WTC11 (cell line): Measurements from ENCODE around the gene TMEM167A.

Source experiments
- CTCF ChIP-seq: fragments of 200-600 bp; IDR thresholded peaks from 2 replicates; pipeline ENCODE4 v1.8.0; 2022; ENCODE audit warnings: antibody characterized with exemption
- FOXP1 ChIP-seq: sonication (generic); formaldehyde crosslinking; IDR thresholded peaks from 2 replicates; pipeline ENCODE4 v1.8.0; 2022; ENCODE audit warnings: missing genetic modification reagents, mild to moderate bottlenecking, moderate library complexity, borderline replicate concordance
- NFE2L1 ChIP-seq: sonication (generic); formaldehyde crosslinking; IDR thresholded peaks from 2 replicates; pipeline ENCODE4 v1.8.1; 2023; ENCODE audit warnings: missing genetic modification reagents
- TEAD4 ChIP-seq: sonication (generic); formaldehyde crosslinking; IDR thresholded peaks from 2 replicates; pipeline ENCODE4 v1.8.0; 2022; ENCODE audit warnings: mild to moderate bottlenecking, missing genetic modification reagents
- USF1 ChIP-seq: sonication (generic); formaldehyde crosslinking; IDR thresholded peaks from 2 replicates; pipeline ENCODE4 v1.8.0; 2022; ENCODE audit warnings: mild to moderate bottlenecking, missing genetic modification reagents
- TF ChIP-seq, protein P1 (sequence below): sonication (generic); formaldehyde crosslinking; IDR thresholded peaks from 2 replicates; pipeline ENCODE4 v1.8.0; 2022; ENCODE audit warnings: mild to moderate bottlenecking, missing genetic modification reagents

DNA sequence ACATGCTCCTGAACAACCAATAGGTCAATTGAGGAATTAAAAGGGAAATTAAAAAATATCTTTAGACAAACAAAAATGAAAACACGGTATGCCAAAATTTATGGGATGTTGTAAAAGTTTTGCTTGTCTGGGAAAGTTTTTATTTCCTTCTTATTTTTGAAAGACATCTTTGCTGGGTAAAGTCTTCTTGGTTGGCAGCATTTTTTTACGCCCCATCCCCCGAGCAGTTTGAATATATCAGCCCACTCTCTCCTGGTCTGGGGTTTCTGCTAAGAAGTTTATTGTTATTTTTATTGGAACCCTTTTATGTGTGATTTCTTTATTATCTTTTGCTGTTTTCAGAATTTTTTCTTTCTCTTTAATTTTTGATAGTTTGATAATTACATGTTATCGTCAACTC lies 16.5 kb upstream of the TMEM167A start:
- TF ChIP-seq USF1 (CRISPR knock-in tag) (no peak), CTCF (no peak), TEAD4 (no peak), FOXP1 (CRISPR knock-in tag) (no peak), NFE2L1 (CRISPR knock-in tag) (no peak)
- TF ChIP-seq, protein P1, sequence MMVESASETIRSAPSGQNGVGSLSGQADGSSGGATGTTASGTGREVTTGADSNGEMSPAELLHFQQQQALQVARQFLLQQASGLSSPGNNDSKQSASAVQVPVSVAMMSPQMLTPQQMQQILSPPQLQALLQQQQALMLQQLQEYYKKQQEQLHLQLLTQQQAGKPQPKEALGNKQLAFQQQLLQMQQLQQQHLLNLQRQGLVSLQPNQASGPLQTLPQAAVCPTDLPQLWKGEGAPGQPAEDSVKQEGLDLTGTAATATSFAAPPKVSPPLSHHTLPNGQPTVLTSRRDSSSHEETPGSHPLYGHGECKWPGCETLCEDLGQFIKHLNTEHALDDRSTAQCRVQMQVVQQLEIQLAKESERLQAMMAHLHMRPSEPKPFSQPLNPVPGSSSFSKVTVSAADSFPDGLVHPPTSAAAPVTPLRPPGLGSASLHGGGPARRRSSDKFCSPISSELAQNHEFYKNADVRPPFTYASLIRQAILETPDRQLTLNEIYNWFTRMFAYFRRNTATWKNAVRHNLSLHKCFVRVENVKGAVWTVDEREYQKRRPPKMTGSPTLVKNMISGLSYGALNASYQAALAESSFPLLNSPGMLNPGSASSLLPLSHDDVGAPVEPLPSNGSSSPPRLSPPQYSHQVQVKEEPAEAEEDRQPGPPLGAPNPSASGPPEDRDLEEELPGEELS (CRISPR knock-in tag), result no peak
